ENCODE data around the gene ST3GAL4. TPM values are rescaled to one million over a fixed set of nuclear protein-coding genes. Genes with fewer than 3 reads are reported as not detected.

Gene ST3GAL4
- total RNA-seq, 1 experiment from 2014 or later = 17.3 TPM

GRCh38 chr11:126360049-126360446 is 4.6 kb downstream of the ST3GAL4 start (continued):
- TF ChIP-seq ERG (CRISPR knock-in tag; IDR thresholded peaks at IDR 0.05) = no peak
- no peak for TF ChIP-seq SOX15 (CRISPR knock-in tag; IDR thresholded peaks at IDR 0.05)
- no peak for TF ChIP-seq ZNF138 (CRISPR knock-in tag; conservative IDR thresholded peaks at IDR 0.05)
- TF ChIP-seq ZNF416 (CRISPR knock-in tag; IDR thresholded peaks at IDR 0.05) = no peak
- no peak for TF ChIP-seq ZNF671 (CRISPR knock-in tag; IDR thresholded peaks at IDR 0.05)

- no peaks in the 10 kb centered on the region for H3K9me3 Mint-ChIP-seq
- CTCF ChIA-PET = no interaction called here
- no peak for ATAC-seq
- H3K4me3 Mint-ChIP-seq = no peak overlapping the region
- H3K27me3 Mint-ChIP-seq (ENCODE audit: low read depth) = no peaks in the 10 kb centered on the region
- no peak for DNase-seq (ENCODE audit: low spot score)
- H3K27ac Mint-ChIP-seq = no peak overlapping the region
- POLR2A ChIA-PET = no interaction called here
- TF ChIP-seq PREB (CRISPR knock-in tag; IDR thresholded peaks at IDR 0.05; ENCODE audit: borderline replicate concordance) (no peak), ZNF138 (CRISPR knock-in tag; conservative IDR thresholded peaks at IDR 0.05) (no peak), GRHL2 (CRISPR knock-in tag; IDR thresholded peaks at IDR 0.05; ENCODE audit: insufficient replicate concordance, severe bottlenecking) (no peak), PRDM15 (CRISPR knock-in tag; IDR thresholded peaks at IDR 0.05) (no peak), RELA (CRISPR knock-in tag; IDR thresholded peaks at IDR 0.05; ENCODE audit: borderline replicate concordance) (no peak), HMGA2 (CRISPR knock-in tag; IDR thresholded peaks at IDR 0.05) (no peak), AFF4 (CRISPR knock-in tag; IDR thresholded peaks at IDR 0.05; ENCODE audit: borderline replicate concordance) (no peak), E2F5 (CRISPR knock-in tag; IDR thresholded peaks at IDR 0.05) (no peak), CREM (CRISPR knock-in tag; IDR thresholded peaks at IDR 0.05) (no peak), IRF2 (CRISPR knock-in tag; IDR thresholded peaks at IDR 0.05; ENCODE audit: borderline replicate concordance, low read depth) (no peak), ZNF671 (CRISPR knock-in tag; IDR thresholded peaks at IDR 0.05) (no peak), ATF3 (CRISPR knock-in tag; conservative IDR thresholded peaks at IDR 0.05) (no peak), ZBTB21 (CRISPR knock-in tag; IDR thresholded peaks at IDR 0.05; ENCODE audit: borderline replicate concordance) (no peak), ESRRA (CRISPR knock-in tag; IDR thresholded peaks at IDR 0.05; ENCODE audit: borderline replicate concordance) (no peak), CTCF (IDR thresholded peaks at IDR 0.05) (no peak), ZNF317 (CRISPR knock-in tag; IDR thresholded peaks at IDR 0.05; ENCODE audit: borderline replicate concordance, low read depth) (no peak), GABPB1 (CRISPR knock-in tag; IDR thresholded peaks at IDR 0.05) (no peak), ATF2 (CRISPR knock-in tag; IDR thresholded peaks at IDR 0.05; ENCODE audit: borderline replicate concordance, low read depth) (no peak)
- H3K4me1 Mint-ChIP-seq = peaks cover 39% of the 10 kb centered on the region
- H3K36me3 Mint-ChIP-seq = no peaks in the 10 kb centered on the region
Measured at GRCh38 chr11:126361400-126361799, 5.9 kb downstream of the ST3GAL4 start.
